Measurements from ENCODE around the gene TAF1B.
A peak's percentile ranks its signal among the peaks of the same experiment; 100 is the strongest.

Gene TAF1B

GRCh38 chr2:9968553-9969497 is 125.6 kb downstream of the TAF1B start:
- no peak for DNase-seq

GRCh38 chr2:9970200-9971044 is 127.1 kb downstream of the TAF1B start:
- no peak for DNase-seq

- no peak for DNase-seq
Observed at GRCh38 chr2:9971105-9971818, 128.0 kb downstream of the TAF1B start.

GRCh38 chr2:9971890-9972289 is 128.6 kb downstream of the TAF1B start:
- DNase-seq, result no peak

- DNase-seq, result no peak
Observed at GRCh38 chr2:9972621-9973479, 129.6 kb downstream of the TAF1B start.

GRCh38 chr2:9973690-9974089 is 130.4 kb downstream of the TAF1B start:
- no peak for DNase-seq

- no peak for DNase-seq
Observed at GRCh38 chr2:9974343-9974742, 131.1 kb downstream of the TAF1B start.

- no peak for DNase-seq
Observed at GRCh38 chr2:9975328-9975727, 132.1 kb downstream of the TAF1B start.

GRCh38 chr2:9975805-9976447 is 132.7 kb downstream of the TAF1B start:
- peak; percentile 50 for DNase-seq

GRCh38 chr2:9979977-9980376 is 136.7 kb downstream of the TAF1B start:
- no peak for DNase-seq

GRCh38 chr2:9980520-9980919 is 137.2 kb downstream of the TAF1B start:
- DNase-seq, result no peak

GRCh38 chr2:9981655-9982054 is 138.4 kb downstream of the TAF1B start:
- no peak for DNase-seq

- DNase-seq, result no peak
Observed at GRCh38 chr2:9982248-9982647, 139.0 kb downstream of the TAF1B start.

GRCh38 chr2:9982891-9983290 is 139.6 kb downstream of the TAF1B start:
- no peak for DNase-seq

- DNase-seq, result no peak
Observed at GRCh38 chr2:9983401-9984216, 140.3 kb downstream of the TAF1B start.

Data from T1000 (cell line).